Measurements from ENCODE around the gene LOXL1. TPM values are rescaled to one million over a fixed set of nuclear protein-coding genes. Genes with fewer than 3 reads are reported as not detected.

Gene LOXL1
- total and polyA plus RNA-seq, 2 donors (not counting 1 experiment from before 2014, with no cell fraction given): 65.6 to 163 TPM

GRCh38 chr15:73946795-73947370 is 20.6 kb downstream of the LOXL1 start:
- Histone ChIP-seq H3K79me2 (ENCODE audit: control insufficient read depth, insufficient read depth, low read length) (peaks cover 1% of the 10 kb centered on the region), H3K27me3 (ENCODE audit: control insufficient read depth, insufficient read depth, low read length) (no peaks in the 10 kb centered on the region), H3K36me3 (ENCODE audit: control insufficient read depth, insufficient read depth, low read length) (peaks cover 36% of the 10 kb centered on the region), H3K4me1 (ENCODE audit: control insufficient read depth, extremely low read depth, insufficient read depth, low read length) (peaks cover 18% of the 10 kb centered on the region), H3K9me3 (ENCODE audit: control insufficient read depth, insufficient read depth, low read depth, low read length) (no peaks in the 10 kb centered on the region), H3K9ac (ENCODE audit: insufficient read depth, low read length) (no peak overlapping the region), H2AFZ (ENCODE audit: low read length) (no peak overlapping the region), H4K20me1 (ENCODE audit: control insufficient read depth, extremely low read depth, insufficient read depth, low read length) (no peaks in the 10 kb centered on the region), H3K4me3 (replicated peaks in 1 of 4; ENCODE audit: control extremely low read depth in 1 of 4, insufficient read depth in 1 of 4, low read depth in 3 of 4, low read length in 4 of 4) (no peak overlapping the region), H3K27ac (ENCODE audit: insufficient read depth, low read length) (no peak overlapping the region), H3K4me2 (ENCODE audit: extremely low read depth, insufficient read depth, low read length) (no peak overlapping the region)
- TF ChIP-seq EZH2 (IDR thresholded peaks at IDR 0.05; ENCODE audit: low read length, missing control alignments): no peak
- TF ChIP-seq CTCF (conservative IDR thresholded peaks at IDR 0.05 in 1 of 2, IDR thresholded peaks at IDR 0.05 in 1 of 2; ENCODE audit: low read depth in 1 of 2, low read length in 2 of 2): no peak
- no peak for DNase-seq (ENCODE audit: low read depth in 2 of 2)

GRCh38 chr15:73947651-73948050 is 21.4 kb downstream of the LOXL1 start:
- H3K27ac ChIP-seq (ENCODE audit: insufficient read depth, low read length): no peak overlapping the region
- H4K20me1 ChIP-seq (ENCODE audit: control insufficient read depth, extremely low read depth, insufficient read depth, low read length): no peaks in the 10 kb centered on the region
- no peak for DNase-seq (ENCODE audit: low read depth in 2 of 2)
- H3K9me3 ChIP-seq (ENCODE audit: control insufficient read depth, insufficient read depth, low read depth, low read length): no peaks in the 10 kb centered on the region
- H3K4me1 ChIP-seq (ENCODE audit: control insufficient read depth, extremely low read depth, insufficient read depth, low read length): peaks cover 20% of the 10 kb centered on the region
- no peak overlapping the region for H3K9ac ChIP-seq (ENCODE audit: insufficient read depth, low read length)
- peaks cover 1% of the 10 kb centered on the region for H3K79me2 ChIP-seq (ENCODE audit: control insufficient read depth, insufficient read depth, low read length)
- H3K4me3 ChIP-seq (replicated peaks in 1 of 4; ENCODE audit: control extremely low read depth in 1 of 4, insufficient read depth in 1 of 4, low read depth in 3 of 4, low read length in 4 of 4): no peak overlapping the region
- H3K36me3 ChIP-seq (ENCODE audit: control insufficient read depth, insufficient read depth, low read length): peaks cover 43% of the 10 kb centered on the region
- H3K4me2 ChIP-seq (ENCODE audit: extremely low read depth, insufficient read depth, low read length): no peak overlapping the region
- TF ChIP-seq EZH2 (IDR thresholded peaks at IDR 0.05; ENCODE audit: low read length, missing control alignments) (no peak), CTCF (conservative IDR thresholded peaks at IDR 0.05 in 1 of 2, IDR thresholded peaks at IDR 0.05 in 1 of 2; ENCODE audit: low read depth in 1 of 2, low read length in 2 of 2) (no peak)
- H2AFZ ChIP-seq (ENCODE audit: low read length): no peak overlapping the region
- H3K27me3 ChIP-seq (ENCODE audit: control insufficient read depth, insufficient read depth, low read length): no peaks in the 10 kb centered on the region

DNA sequence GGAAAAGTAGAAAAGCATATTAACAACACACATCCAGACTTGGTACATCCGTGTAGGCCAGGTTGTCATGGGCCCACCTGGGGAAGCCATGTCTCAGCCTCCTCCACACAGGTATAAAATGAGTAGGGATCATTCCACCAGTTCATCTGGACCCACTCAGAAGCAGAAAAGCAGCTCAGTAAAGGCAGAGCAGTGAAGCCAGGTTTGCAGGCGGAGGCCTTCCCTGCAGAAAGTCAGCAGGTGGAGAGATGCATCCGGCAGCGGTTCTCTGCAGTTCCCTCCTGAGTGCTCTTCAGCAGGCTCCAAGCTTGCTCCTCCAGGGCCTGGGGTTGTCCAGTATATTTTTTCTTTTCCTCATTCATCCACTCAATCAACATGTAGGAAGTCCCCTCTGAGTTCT is 22.1 kb downstream of the LOXL1 start:
- Histone ChIP-seq H2AFZ (ENCODE audit: low read length) (no peak overlapping the region), H3K27me3 (ENCODE audit: control insufficient read depth, insufficient read depth, low read length) (no peaks in the 10 kb centered on the region), H3K36me3 (ENCODE audit: control insufficient read depth, insufficient read depth, low read length) (peaks cover 46% of the 10 kb centered on the region), H4K20me1 (ENCODE audit: control insufficient read depth, extremely low read depth, insufficient read depth, low read length) (no peaks in the 10 kb centered on the region), H3K4me3 (replicated peaks in 1 of 4; ENCODE audit: control extremely low read depth in 1 of 4, insufficient read depth in 1 of 4, low read depth in 3 of 4, low read length in 4 of 4) (no peak overlapping the region), H3K27ac (ENCODE audit: insufficient read depth, low read length) (no peak overlapping the region), H3K9ac (ENCODE audit: insufficient read depth, low read length) (no peak overlapping the region), H3K79me2 (ENCODE audit: control insufficient read depth, insufficient read depth, low read length) (peaks cover 1% of the 10 kb centered on the region), H3K9me3 (ENCODE audit: control insufficient read depth, insufficient read depth, low read depth, low read length) (no peaks in the 10 kb centered on the region), H3K4me2 (ENCODE audit: extremely low read depth, insufficient read depth, low read length) (no peak overlapping the region), H3K4me1 (ENCODE audit: control insufficient read depth, extremely low read depth, insufficient read depth, low read length) (peaks cover 22% of the 10 kb centered on the region)
- no peak for DNase-seq (ENCODE audit: low read depth in 2 of 2)
- TF ChIP-seq CTCF (conservative IDR thresholded peaks at IDR 0.05 in 1 of 2, IDR thresholded peaks at IDR 0.05 in 1 of 2; ENCODE audit: low read depth in 1 of 2, low read length in 2 of 2) (no peak), EZH2 (IDR thresholded peaks at IDR 0.05; ENCODE audit: low read length, missing control alignments) (no peak)
